Cardiac fibroblast (primary cell): ENCODE measurements around the gene BRINP2.

Source experiments
- DNase-seq, 2 donors: peaks; one replicate each; pipeline versions ENCODE4 v3.0.0 to v3.0.0-alpha.2; 2010; ENCODE audit warnings: low read depth in 2 of 2
- H3K4me3 ChIP-seq, 2 donors: replicated peaks in 1 of 2; 1 replicate in 1 of 2; 2 replicates in 1 of 2; pipeline ENCODE4 v1.5.1; 2011; ENCODE audit warnings: low read depth in 2 of 2, low read length in 2 of 2, mild to moderate bottlenecking in 2 of 2, moderate library complexity in 1 of 2
- TF ChIP-seq, protein P1 (sequence below): IDR thresholded peaks from one replicate; pipeline ENCODE4 v1.5.1; 2011; ENCODE audit warnings: low read depth, mild to moderate bottlenecking, low read length, inconsistent platforms

Gene BRINP2

DNA sequence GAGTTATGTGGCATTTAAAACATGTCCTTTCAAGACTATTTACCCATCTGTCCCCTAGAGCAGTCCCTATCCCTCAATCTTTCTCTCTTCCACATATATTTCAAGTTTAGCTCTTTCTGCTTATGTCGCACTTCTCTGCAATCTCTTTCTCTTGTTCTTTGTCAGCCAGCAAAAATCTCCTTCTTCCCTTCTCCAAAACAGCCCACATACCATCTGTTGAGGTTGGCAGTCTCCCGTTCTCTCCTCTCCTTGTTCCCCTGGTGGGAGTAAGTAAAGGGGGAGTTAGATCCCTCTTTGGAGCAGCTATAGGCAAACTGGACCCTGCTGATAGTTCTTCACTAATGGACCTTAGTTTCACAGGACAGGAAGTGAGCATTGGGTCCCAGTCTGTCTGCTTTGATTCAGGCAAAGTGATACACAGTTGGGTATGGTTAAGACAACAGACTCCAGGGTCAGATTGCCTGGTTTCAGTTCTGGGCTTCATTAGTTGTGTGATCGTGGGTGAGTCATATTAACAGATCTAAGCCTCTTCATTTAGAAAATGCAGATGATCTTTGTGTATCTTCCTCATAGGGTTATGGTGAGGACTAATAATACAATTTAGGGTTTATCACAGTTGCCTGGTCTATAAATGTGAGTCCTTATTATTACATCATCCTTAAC, 19.7 kb downstream of the BRINP2 start:
- DNase-seq = no peak
- TF ChIP-seq, protein P1, sequence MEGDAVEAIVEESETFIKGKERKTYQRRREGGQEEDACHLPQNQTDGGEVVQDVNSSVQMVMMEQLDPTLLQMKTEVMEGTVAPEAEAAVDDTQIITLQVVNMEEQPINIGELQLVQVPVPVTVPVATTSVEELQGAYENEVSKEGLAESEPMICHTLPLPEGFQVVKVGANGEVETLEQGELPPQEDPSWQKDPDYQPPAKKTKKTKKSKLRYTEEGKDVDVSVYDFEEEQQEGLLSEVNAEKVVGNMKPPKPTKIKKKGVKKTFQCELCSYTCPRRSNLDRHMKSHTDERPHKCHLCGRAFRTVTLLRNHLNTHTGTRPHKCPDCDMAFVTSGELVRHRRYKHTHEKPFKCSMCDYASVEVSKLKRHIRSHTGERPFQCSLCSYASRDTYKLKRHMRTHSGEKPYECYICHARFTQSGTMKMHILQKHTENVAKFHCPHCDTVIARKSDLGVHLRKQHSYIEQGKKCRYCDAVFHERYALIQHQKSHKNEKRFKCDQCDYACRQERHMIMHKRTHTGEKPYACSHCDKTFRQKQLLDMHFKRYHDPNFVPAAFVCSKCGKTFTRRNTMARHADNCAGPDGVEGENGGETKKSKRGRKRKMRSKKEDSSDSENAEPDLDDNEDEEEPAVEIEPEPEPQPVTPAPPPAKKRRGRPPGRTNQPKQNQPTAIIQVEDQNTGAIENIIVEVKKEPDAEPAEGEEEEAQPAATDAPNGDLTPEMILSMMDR = no peak
- H3K4me3 ChIP-seq = no peak overlapping the region

DNA sequence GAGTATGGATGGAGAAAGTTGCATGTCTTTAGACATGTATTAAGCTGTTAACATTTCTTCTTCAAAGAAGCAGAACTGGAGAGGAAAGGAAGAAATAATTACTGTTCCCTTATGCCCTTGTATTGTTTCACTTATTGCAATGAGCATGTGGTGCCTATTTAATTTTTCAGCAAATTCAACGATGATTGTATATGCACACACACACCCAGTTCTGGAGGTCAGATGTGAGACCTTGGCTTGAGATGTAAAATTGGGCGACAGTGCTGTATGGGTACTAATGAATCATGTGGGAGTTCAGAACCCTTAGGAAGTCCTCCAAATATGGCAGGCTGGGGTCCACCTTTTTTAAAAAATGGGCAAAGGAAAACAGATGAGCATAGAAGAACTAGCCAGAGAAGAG, 27.5 kb downstream of the BRINP2 start:
- TF ChIP-seq, protein P1 = no peak
- DNase-seq = no peak
- H3K4me3 ChIP-seq = no peak overlapping the region

DNA sequence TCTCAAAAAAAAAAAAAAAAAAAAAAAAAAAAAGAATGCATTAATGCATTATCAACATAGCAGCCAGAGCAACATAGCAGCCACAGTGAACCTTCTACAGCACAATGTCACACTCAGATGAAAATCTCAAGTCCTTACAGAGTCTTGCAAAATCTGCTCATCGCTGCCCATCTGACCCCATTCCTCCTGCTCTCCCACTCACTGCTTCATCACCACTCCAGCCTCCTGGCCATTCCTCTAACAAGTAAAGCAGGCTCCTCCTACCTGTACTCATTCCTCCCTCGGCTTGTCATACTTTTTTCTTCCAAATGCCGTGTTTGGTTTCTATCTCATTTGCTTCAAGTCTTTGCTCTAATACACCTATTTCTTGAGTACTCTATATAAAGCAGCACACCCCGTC, 29.5 kb downstream of the BRINP2 start:
- TF ChIP-seq, protein P1 = no peak
- no peak overlapping the region for H3K4me3 ChIP-seq
- no peak for DNase-seq

DNA sequence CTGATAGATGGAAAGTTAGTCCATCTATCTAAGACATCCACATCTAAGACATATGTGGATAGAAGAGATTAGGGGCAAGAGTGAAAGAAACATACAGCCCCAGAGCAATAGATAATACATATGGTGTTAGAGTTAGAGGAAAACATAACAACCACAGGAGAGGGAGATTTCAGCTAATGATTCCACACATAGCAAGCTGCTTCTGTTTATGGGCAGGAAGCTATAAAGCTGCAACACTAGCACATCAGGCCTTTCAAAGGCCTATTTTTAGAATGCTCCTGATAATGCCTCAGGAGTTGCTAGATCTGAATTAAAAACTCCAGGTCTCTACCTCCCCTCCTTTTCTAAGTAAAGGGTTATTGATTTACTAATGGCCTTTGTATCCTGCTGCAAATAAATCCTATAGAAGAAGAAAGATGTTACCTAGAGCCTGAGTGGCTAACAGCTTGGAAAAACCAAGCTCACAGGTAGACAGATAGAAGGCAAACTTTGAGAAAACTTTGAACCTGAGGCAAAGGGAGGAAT, 36.1 kb downstream of the BRINP2 start:
- TF ChIP-seq, protein P1 = no peak
- no peak overlapping the region for H3K4me3 ChIP-seq
- no peak for DNase-seq

DNA sequence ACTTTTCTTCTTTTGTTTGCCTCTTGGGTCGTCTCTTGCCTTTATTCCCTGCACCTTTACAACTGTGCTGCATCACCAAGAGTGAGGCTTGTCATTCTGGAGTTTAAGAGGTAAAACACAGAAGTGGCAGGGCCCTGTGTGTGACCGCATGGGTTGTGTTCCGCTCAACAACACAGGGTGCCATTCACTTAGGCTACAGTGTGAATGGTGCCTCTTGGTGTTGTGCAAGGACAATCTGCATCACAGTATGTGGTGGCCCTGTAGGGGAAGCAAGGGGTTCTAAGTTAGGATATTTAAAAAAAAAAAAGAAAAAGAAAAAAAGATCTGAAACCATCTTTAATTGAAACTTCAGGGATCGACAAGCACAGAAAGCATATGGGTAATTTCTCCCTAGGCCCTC, 38.2 kb downstream of the BRINP2 start:
- TF ChIP-seq, protein P1 = no peak
- DNase-seq = no peak
- H3K4me3 ChIP-seq = no peak overlapping the region

DNA sequence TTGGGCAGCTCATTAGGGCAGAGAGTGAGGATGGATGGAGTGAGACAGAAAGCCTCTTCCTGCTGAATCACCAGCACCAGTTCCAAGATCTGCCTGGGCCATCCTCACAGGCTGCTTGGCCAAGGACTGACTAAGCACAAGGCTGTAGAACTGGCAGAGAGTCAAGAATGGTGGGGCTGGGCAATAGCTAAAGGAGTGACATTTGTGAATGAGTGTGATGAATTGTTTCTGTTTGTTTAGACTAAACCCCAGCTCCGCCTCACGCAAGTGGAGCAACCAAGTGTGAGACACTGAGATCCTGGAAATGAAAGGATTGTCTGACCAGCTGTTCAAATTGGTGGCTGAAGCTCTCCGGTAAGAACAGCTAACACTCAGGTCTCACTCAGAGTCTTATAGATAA, 38.6 kb downstream of the BRINP2 start:
- peak; percentile 98 to 99 for DNase-seq
- no peak overlapping the region for H3K4me3 ChIP-seq
- TF ChIP-seq, protein P1 = no peak

DNA sequence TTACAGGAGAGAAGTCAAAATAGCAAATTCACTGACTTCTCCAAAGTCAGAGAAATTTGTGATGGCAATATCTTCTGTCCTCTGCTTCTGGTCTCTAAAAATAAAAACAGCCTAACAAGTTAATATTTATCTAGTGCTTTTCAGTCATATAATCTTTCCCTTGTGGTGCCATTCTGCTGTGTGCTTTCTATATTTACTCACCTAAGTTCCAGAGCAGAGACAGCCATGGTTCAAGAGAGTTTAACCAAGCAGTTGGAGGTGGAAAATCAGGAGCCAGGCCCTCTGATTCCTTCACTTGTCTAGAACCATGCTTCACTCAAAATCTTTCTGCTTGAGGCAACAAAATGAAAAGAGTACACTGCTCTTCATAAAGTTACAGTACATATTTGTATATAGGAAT, 39.3 kb downstream of the BRINP2 start:
- no peak overlapping the region for H3K4me3 ChIP-seq
- no peak for DNase-seq
- TF ChIP-seq, protein P1 = no peak
